Measurements from ENCODE around the gene PRCD. TPM values are rescaled to one million over a fixed set of nuclear protein-coding genes. Genes with fewer than 3 reads are reported as not detected.

The PRCD gene, protein sequence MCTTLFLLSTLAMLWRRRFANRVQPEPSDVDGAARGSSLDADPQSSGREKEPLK
- 0.33 and 0.38 TPM in 2 replicates for total RNA-seq

DNA sequence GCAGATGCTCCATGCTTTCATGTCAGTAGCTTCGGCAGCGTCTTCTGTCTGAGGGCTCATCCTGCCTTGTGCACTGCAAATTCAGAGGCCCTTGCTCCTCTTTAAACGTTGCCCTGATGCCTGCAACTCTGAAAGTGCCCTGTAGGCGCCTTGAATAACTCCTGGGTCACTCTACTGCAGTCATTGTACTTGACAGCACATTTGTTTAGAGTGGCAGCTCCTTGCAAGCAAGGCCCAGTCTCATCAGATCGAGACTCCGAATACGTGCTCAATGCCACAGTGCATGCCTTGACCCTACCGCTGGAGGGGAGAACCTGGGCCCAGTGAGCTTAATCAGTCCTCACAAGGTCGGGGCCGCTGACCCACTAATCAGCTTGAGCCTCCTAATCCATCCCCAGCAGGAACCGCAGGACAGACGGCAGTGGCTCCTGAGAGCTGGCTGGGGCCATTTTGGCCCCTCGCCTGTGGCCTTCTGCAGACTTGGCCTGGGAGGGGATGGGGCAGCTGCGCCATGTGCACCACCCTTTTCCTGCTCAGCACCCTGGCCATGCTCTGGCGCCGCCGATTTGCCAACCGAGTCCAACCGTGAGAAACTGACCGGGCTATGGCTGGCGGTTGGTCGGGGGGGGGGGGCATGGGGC is at the start of gene PRCD:
Gene PRCD, plus strand, starts transcription at position 414 of the 641 bp plus-strand sequence. Its CDS starts 98 bp downstream, at position 512.

DNA sequence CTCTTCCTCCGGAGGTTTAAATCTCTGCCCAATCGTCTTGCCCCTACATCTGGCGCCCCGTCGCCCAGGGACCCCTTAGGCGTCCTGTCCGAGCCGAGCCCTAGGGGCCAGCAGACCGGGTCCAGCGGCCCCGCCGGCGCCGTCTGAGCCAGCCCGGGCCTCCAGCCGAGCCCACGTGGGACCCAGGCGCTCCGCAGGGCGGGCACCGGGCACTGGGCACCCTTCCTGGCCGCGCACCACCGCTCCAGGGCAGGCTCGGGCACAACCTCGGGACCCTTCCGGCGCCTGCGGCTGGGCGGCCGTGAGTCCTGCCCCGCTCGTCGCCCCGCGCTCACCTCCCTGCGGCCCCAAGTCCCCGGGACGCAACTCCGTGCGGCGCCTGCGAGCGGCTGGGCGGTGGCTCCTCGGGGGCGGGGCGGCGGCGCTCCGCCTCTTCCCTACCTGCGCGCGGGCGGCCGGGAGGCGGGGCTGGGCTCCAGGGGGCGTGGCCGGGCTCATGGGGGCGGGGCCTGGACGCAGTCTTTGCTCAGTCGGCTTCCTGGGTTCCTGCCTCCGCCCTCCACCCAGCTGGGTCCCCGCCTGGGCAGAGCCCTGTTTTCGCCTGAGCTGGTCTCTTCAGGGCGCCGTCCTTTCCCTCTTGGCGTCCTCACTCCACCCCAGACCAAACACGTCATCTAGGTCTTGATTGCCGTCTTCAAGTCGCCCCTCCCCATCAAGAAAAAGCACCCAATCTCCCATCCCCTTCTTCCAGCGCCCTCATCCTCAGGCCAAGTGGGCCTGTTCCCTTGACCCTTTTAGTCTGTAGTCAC is 38.6 kb upstream of the PRCD start, which contains the start of gene RHBDF2:
Gene RHBDF2, minus strand, starts transcription at position 406 of the 809 bp plus-strand sequence. CDS start 19,899 bp downstream, outside the sequence.

DNA sequence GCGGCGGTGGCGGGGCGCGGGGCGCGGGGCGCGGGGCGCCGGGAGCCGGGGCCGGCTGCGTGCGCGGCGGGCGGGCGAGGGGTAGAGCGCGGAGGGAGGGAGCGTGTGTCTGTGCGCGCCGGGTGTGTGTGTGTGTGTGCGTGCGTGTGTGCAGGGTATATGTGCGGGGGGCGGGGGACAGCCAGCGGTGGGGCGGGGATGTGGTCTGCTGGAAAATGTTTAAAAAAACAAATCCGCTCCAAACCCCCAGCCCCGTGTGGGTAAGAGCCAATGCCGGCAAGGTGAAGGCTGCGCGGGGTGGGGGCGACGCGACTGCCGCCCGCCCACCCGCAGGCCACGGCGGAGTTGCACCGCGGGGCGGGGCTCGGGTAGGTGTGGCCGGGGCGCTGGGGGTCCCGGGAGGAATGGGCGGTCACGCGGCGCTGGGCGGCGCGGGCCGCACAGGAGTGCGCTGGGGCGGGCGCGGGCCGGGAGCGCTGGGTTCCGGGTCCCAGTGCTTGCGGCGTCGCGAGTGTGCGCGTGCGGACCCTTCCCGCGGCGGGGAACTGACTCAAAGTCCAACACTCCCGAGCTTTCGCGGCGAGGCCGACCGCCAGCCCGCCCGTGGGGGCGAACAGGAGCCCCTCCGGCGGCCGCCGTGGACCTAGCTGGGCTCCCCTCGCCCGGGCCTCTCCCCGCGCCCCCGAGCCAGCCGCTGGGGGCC is 2.1 kb upstream of the PRCD start, which contains the start of gene CYGB:
Gene CYGB, minus strand, starts transcription at position 132 of the 703 bp plus-strand sequence. CDS start 167 bp downstream, outside the sequence.

DNA sequence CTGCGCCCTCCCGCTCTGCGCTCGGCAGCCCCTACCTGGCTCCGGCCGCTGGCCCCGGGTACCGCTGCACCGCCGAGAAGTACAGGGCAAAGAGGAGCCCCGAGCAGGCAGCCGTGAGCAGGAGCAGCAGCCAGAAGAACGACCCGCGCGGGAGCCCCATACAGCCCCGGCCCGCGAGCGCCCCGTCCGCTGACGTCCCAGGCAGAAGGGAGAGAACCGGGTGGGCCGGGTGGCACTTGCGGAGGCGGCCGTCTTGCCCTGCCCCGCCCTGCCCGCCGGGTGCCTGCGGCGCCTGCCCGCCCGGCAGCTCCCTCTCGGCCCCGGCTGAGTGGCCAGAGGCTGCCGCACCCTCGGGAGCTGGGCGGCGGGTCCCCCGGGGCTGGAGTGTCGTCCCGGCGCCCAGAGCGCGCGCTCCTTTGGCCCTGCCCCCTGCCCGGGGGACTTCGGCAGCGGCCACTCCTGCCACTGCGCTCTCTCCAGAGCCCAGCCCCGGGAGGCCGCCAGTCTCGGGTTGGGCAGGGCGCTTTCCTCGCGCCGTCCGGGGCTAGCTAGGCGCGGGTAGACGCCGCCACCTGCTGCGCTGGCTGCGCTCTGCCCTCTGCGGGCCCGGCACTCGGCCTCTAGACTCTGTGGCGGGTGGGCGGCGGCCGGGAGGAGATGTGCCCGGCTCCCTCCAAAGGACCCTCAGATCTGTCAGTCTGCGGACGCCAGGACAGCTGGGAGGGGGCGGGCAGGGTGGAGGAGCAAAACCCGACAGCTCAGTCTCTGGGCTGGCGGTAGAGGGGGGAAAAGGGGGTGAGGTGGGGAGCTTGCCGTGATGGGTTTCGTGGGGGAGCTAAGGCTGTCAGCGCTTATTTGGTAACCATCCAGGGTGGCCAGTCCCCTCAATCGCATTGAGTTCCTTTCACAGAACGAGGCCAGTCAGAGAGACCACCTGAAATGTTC is 46.1 kb downstream of the PRCD start, which contains the start of gene ST6GALNAC2:
Gene ST6GALNAC2, minus strand, starts transcription at position 212 of the 945 bp plus-strand sequence. Its CDS starts 52 bp downstream, at position 160.

Other genes with a start within 250 kb of the PRCD start
- 1.6 and 1.9 TPM in 2 replicates for gene QRICH2, start 231.8 kb upstream of the PRCD start, total RNA-seq
- 43.7 and 53.9 TPM in 2 replicates for gene PRPSAP1, start 186.1 kb upstream of the PRCD start, total RNA-seq
- gene SPHK1, start 155.4 kb upstream of the PRCD start, total RNA-seq: 24.1 and 96.6 TPM in 2 replicates
- 14.5 and 21.2 TPM in 2 replicates for gene UBE2O, start 86.9 kb upstream of the PRCD start, total RNA-seq
- gene AANAT, start 72.4 kb upstream of the PRCD start, total RNA-seq: 0.25 TPM in 1 of 2 replicates, not detected in the other
- 59.3 and 64.5 TPM in 2 replicates for gene RHBDF2, start 38.6 kb upstream of the PRCD start, total RNA-seq
- 2.8 and 5.3 TPM in 2 replicates for gene CYGB, start 2.3 kb upstream of the PRCD start, total RNA-seq
- 0.33 and 6.6 TPM in 2 replicates for gene ST6GALNAC2, start 45.8 kb downstream of the PRCD start, total RNA-seq
- 0.25 TPM in 1 of 2 replicates, not detected in the other for gene ST6GALNAC1, start 103.7 kb downstream of the PRCD start, total RNA-seq
- gene MXRA7, start 170.9 kb downstream of the PRCD start, total RNA-seq: 145 and 167 TPM in 2 replicates
- gene JMJD6, start 186.6 kb downstream of the PRCD start, total RNA-seq: 11.7 and 19.6 TPM in 2 replicates
- gene METTL23, start 186.8 kb downstream of the PRCD start, total RNA-seq: 33.7 and 38.9 TPM in 2 replicates
- gene SRSF2, start 197.3 kb downstream of the PRCD start, total RNA-seq: 227 and 355 TPM in 2 replicates
- 13.2 and 15.5 TPM in 2 replicates for gene MFSD11, start 198.1 kb downstream of the PRCD start, total RNA-seq

Data from mesangial cell (primary cell).